Neural cell (in vitro differentiated cells): ENCODE measurements around the gene DHX16. TPM values are rescaled to one million over a fixed set of nuclear protein-coding genes. Genes with fewer than 3 reads are reported as not detected.
A peak's percentile ranks its signal among the peaks of the same experiment; 100 is the strongest.

Experiments used
- H2AFZ ChIP-seq: fragments of 200-600, 300-800 bp; sonication (generic), shearing (Covaris generic); 2 replicates; pipeline ENCODE4 v1.6.0; 2014; ENCODE audit warnings: low read depth, mild to moderate bottlenecking, antibody characterized with exemption, low read length, moderate library complexity
- H3F3A ChIP-seq: fragments of 200-600 bp; shearing (Covaris generic); 2 replicates; pipeline ENCODE4 v1.6.1; 2016; ENCODE audit warnings: mild to moderate bottlenecking, moderate library complexity, mixed read lengths, antibody characterized with exemption, low read length; ENCODE audit not compliant: insufficient read depth, poor library complexity, severe bottlenecking
- H3K27ac ChIP-seq: fragments of 200-600, 300-800 bp; sonication (generic), shearing (Covaris generic); 2 replicates; pipeline ENCODE4 v1.5.1; 2014; ENCODE audit warnings: mild to moderate bottlenecking, low read length, moderate library complexity
- H3K27me3 ChIP-seq: fragments of 300-800, 200-600 bp; sonication (generic), shearing (Covaris generic); 2 replicates; pipeline ENCODE4 v1.6.0; 2014; ENCODE audit warnings: mild to moderate bottlenecking, low read depth, low read length, moderate library complexity; ENCODE audit not compliant: insufficient read depth
- H3K36me3 ChIP-seq: fragments of 300-800, 200-600 bp; sonication (generic), shearing (Covaris generic); 2 replicates; pipeline ENCODE4 v1.5.1; 2014; ENCODE audit warnings: mild to moderate bottlenecking, antibody characterized with exemption, low read length, moderate library complexity; ENCODE audit not compliant: insufficient read depth
- H3K4me2 ChIP-seq: fragments of 300-800, 200-600 bp; sonication (generic), shearing (Covaris generic); 2 replicates; pipeline ENCODE4 v1.6.0; 2014; ENCODE audit warnings: mild to moderate bottlenecking, low read length
- H3K4me3 ChIP-seq: fragments of 300-800, 200-600 bp; sonication (generic), shearing (Covaris generic); 2 replicates; pipeline ENCODE4 v1.5.1; 2014; ENCODE audit warnings: mild to moderate bottlenecking, low read length, moderate library complexity
- H3K79me2 ChIP-seq: fragments of 200-600 bp; shearing (Covaris generic); replicated peaks from 2 replicates; pipeline ENCODE4 v1.6.0; 2014; ENCODE audit warnings: mild to moderate bottlenecking, low read length, moderate library complexity; ENCODE audit not compliant: insufficient read depth
- H3K9ac ChIP-seq: fragments of 300-800, 200-600 bp; sonication (generic), shearing (Covaris generic); 2 replicates; pipeline ENCODE4 v1.6.1; 2016; ENCODE audit warnings: mild to moderate bottlenecking, low read length, mixed read lengths
- H3K9me2 ChIP-seq: fragments of 200-600 bp; shearing (Covaris generic); 2 replicates; pipeline ENCODE4 v1.6.1; 2016; ENCODE audit warnings: mild to moderate bottlenecking, low read length, mixed read lengths; ENCODE audit not compliant: insufficient read depth
- H3K9me3 ChIP-seq: fragments of 200-600, 300-800 bp; sonication (generic), shearing (Covaris generic); 2 replicates; pipeline ENCODE4 v1.6.1; 2016; ENCODE audit warnings: mild to moderate bottlenecking, mixed run types, low read length, moderate library complexity, mixed read lengths
- H4K20me1 ChIP-seq: fragments of 200-600 bp; shearing (Covaris generic); 2 replicates; pipeline ENCODE4 v1.6.1; 2016; ENCODE audit warnings: mild to moderate bottlenecking, mixed run types; ENCODE audit not compliant: insufficient read depth
- EP300 ChIP-seq: fragments of 450-650 bp; conservative IDR thresholded peaks from 2 replicates; pipeline ENCODE4 v1.6.1; 2014; ENCODE audit warnings: antibody characterized with exemption, mild to moderate bottlenecking, moderate library complexity; ENCODE audit not compliant: poor library complexity, severe bottlenecking
- EZH2 ChIP-seq: fragments of 200-600, 300-800 bp; shearing (Covaris generic), sonication (generic); IDR thresholded peaks from 2 replicates; pipeline ENCODE4 v1.6.1; 2014; ENCODE audit warnings: antibody characterized with exemption, low read length, borderline replicate concordance, mild to moderate bottlenecking; ENCODE audit not compliant: insufficient read depth, poor library complexity, severe bottlenecking
- MXI1 ChIP-seq: fragments of 450-650 bp; conservative IDR thresholded peaks from 2 replicates; pipeline ENCODE4 v1.6.1; 2014; ENCODE audit warnings: antibody characterized with exemption, mild to moderate bottlenecking; ENCODE audit not compliant: poor library complexity, severe bottlenecking
- POLR2AphosphoS5 ChIP-seq: IDR thresholded peaks from 2 replicates; pipeline ENCODE4 v1.6.1; 2012
- RAD21 ChIP-seq: fragments of 450-650 bp; conservative IDR thresholded peaks from 2 replicates; pipeline ENCODE4 v1.6.1; 2014; ENCODE audit warnings: antibody characterized with exemption, mild to moderate bottlenecking, moderate library complexity
- SMC3 ChIP-seq: fragments of 450-650 bp; conservative IDR thresholded peaks from 2 replicates; pipeline ENCODE4 v1.6.1; 2014; ENCODE audit warnings: antibody characterized with exemption, mild to moderate bottlenecking, moderate library complexity; ENCODE audit not compliant: poor library complexity
- TAF1 ChIP-seq: IDR thresholded peaks from 2 replicates; pipeline ENCODE4 v1.6.1; 2012; ENCODE audit warnings: low read depth
- polyA plus RNA-seq: library from polyadenylated mRNA; depleted of rRNA; stranded (reverse); fragments of >200 nt; gene quantifications from 2 replicates; pipeline ENCODE4 v1.2.3, GENCODE V29; 2014
- TF ChIP-seq, protein P1 (sequence below): IDR thresholded peaks from 2 replicates; pipeline ENCODE4 v1.6.1; 2012; ENCODE audit warnings: borderline replicate concordance
- TF ChIP-seq, protein P2 (sequence below): fragments of 450-650 bp; IDR thresholded peaks from 2 replicates; pipeline ENCODE4 v1.5.1; 2014; ENCODE audit warnings: antibody characterized with exemption, mild to moderate bottlenecking, moderate library complexity; ENCODE audit not compliant: poor library complexity, severe bottlenecking

The DHX16 gene
- polyA plus RNA-seq, 1 donor from 2014 or later, result 29.1 TPM

DNA sequence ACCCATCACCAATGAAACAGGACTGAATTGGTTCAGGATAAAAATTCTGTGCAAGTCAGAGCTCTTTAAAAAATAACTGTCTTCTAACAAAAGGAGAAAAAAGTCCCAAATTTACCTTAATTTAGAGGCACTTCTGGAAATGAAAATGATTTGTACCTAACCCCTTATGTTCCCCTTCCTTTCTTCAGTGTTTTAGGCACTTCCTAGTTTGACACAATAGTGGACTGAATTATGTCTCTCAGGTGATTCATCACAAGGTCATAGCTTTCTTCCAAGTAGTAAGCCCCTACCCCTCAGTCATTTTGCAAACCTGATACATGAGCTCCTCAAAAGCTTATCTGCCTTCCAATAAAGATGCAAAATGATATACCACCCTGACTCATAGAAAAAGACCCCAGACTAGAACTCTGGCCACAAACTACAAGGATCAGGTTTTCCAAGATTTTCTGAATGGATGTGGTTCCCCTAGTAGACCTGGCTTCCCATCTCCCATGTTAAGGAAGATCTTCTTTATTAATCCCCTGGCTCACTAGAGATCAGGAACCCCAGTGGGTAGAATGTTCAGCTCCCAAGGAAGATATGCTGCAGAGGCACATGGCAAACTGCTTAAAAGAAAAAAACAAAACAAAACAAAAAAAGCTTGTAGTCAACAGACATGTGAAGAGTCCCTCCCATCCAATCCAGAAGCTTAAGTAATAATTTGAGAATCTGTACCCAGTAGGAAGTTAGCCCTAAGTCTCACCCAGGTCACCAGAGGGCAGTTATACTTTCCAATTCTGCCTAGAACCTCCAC lies 59.4 kb downstream of the DHX16 start:
- Histone ChIP-seq H3F3A (peaks cover 8% of the 10 kb centered on the region), H3K9ac (peak overlapping the region; percentile 99), H3K27ac (peak overlapping the region; percentile 100), H3K4me3 (peak overlapping the region; percentile 83), H3K9me2 (no peaks in the 10 kb centered on the region), H2AFZ (no peak overlapping the region), H3K4me2 (peak overlapping the region; percentile 78), H3K36me3 (peaks cover 9% of the 10 kb centered on the region), H4K20me1 (no peaks in the 10 kb centered on the region), H3K27me3 (no peaks in the 10 kb centered on the region), H3K79me2 (peaks cover 56% of the 10 kb centered on the region), H3K9me3 (no peaks in the 10 kb centered on the region)
- no peak for TF ChIP-seq EP300
- TF ChIP-seq POLR2AphosphoS5, result no peak
- TF ChIP-seq, protein P1, sequence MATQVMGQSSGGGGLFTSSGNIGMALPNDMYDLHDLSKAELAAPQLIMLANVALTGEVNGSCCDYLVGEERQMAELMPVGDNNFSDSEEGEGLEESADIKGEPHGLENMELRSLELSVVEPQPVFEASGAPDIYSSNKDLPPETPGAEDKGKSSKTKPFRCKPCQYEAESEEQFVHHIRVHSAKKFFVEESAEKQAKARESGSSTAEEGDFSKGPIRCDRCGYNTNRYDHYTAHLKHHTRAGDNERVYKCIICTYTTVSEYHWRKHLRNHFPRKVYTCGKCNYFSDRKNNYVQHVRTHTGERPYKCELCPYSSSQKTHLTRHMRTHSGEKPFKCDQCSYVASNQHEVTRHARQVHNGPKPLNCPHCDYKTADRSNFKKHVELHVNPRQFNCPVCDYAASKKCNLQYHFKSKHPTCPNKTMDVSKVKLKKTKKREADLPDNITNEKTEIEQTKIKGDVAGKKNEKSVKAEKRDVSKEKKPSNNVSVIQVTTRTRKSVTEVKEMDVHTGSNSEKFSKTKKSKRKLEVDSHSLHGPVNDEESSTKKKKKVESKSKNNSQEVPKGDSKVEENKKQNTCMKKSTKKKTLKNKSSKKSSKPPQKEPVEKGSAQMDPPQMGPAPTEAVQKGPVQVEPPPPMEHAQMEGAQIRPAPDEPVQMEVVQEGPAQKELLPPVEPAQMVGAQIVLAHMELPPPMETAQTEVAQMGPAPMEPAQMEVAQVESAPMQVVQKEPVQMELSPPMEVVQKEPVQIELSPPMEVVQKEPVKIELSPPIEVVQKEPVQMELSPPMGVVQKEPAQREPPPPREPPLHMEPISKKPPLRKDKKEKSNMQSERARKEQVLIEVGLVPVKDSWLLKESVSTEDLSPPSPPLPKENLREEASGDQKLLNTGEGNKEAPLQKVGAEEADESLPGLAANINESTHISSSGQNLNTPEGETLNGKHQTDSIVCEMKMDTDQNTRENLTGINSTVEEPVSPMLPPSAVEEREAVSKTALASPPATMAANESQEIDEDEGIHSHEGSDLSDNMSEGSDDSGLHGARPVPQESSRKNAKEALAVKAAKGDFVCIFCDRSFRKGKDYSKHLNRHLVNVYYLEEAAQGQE, result no peak
- TF ChIP-seq SMC3, result no peak
- no peak for TF ChIP-seq RAD21
- TF ChIP-seq TAF1, result no peak
- TF ChIP-seq MXI1, result no peak
- TF ChIP-seq EZH2, result no peak
- TF ChIP-seq, protein P2, sequence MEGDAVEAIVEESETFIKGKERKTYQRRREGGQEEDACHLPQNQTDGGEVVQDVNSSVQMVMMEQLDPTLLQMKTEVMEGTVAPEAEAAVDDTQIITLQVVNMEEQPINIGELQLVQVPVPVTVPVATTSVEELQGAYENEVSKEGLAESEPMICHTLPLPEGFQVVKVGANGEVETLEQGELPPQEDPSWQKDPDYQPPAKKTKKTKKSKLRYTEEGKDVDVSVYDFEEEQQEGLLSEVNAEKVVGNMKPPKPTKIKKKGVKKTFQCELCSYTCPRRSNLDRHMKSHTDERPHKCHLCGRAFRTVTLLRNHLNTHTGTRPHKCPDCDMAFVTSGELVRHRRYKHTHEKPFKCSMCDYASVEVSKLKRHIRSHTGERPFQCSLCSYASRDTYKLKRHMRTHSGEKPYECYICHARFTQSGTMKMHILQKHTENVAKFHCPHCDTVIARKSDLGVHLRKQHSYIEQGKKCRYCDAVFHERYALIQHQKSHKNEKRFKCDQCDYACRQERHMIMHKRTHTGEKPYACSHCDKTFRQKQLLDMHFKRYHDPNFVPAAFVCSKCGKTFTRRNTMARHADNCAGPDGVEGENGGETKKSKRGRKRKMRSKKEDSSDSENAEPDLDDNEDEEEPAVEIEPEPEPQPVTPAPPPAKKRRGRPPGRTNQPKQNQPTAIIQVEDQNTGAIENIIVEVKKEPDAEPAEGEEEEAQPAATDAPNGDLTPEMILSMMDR, result no peak

DNA sequence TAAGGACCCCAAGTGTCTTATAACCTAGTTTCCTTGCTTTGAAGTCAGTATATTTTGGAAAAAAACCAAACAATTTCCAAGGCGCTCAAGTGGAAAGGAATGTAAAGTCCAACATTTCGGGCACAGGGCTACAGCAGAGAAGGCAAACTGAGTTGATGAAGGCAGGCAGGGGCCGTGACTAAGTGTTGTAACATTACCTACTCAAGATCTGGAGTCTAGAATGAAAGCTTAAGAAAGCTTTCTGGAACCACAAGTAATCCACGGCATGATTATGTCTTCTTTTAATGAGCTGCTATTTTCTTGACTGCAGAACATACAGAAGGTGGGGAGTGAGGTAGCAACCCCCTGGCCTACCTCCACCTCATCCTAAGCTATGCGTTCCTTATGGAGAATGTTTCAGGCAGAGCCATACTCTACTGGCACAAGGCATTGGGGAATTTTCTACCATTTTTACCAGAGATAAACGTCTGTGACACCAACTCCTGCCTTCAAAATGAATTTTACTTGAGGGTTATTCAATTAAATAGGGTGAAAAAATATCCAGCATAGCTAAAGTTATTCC lies 60.0 kb downstream of the DHX16 start:
- no peak for TF ChIP-seq POLR2AphosphoS5
- TF ChIP-seq EZH2, result no peak
- no peak for TF ChIP-seq MXI1
- no peak for TF ChIP-seq RAD21
- TF ChIP-seq, protein P1, result no peak
- no peak for TF ChIP-seq EP300
- TF ChIP-seq TAF1, result no peak
- no peak for TF ChIP-seq SMC3
- TF ChIP-seq, protein P2, result no peak
- Histone ChIP-seq H3K79me2 (peaks cover 50% of the 10 kb centered on the region), H3K36me3 (peaks cover 9% of the 10 kb centered on the region), H3K27ac (peak overlapping the region; percentile 100), H4K20me1 (no peaks in the 10 kb centered on the region), H3K9me3 (no peaks in the 10 kb centered on the region), H3K27me3 (no peaks in the 10 kb centered on the region), H3K4me2 (no peak overlapping the region), H2AFZ (no peak overlapping the region), H3F3A (peaks cover 8% of the 10 kb centered on the region), H3K9me2 (no peaks in the 10 kb centered on the region), H3K9ac (no peak overlapping the region), H3K4me3 (peak overlapping the region; percentile 83)
